ENCODE data around the gene SLCO3A1.

The SLCO3A1 gene

DNA sequence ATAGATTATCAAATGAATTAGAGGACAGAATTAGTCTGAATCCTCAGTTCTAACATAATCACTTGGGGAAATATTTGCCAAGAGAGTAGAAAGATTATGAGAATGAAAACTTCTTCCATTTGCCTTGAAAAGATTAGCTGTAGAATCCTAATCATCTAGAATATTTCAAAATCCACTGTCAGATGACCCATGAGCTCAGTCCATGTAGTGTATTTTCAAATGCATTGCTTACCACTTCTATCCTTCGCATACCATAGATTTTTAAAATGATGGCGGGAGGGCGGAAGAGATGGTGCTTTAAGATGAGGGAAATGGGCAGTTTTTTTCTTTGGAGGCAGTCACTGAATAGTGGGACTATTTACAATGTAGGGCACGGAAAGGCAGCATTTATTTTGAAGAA, 136.3 kb downstream of the SLCO3A1 start:
- H3K27me3 ChIP-seq (ENCODE audit: insufficient read depth, low read length, poor library complexity, severe bottlenecking): no peaks in the 10 kb centered on the region
- TF ChIP-seq EZH2phosphoT487 (IDR thresholded peaks at IDR 0.05; ENCODE audit: borderline replicate concordance): no peak
- TF ChIP-seq, protein P1, sequence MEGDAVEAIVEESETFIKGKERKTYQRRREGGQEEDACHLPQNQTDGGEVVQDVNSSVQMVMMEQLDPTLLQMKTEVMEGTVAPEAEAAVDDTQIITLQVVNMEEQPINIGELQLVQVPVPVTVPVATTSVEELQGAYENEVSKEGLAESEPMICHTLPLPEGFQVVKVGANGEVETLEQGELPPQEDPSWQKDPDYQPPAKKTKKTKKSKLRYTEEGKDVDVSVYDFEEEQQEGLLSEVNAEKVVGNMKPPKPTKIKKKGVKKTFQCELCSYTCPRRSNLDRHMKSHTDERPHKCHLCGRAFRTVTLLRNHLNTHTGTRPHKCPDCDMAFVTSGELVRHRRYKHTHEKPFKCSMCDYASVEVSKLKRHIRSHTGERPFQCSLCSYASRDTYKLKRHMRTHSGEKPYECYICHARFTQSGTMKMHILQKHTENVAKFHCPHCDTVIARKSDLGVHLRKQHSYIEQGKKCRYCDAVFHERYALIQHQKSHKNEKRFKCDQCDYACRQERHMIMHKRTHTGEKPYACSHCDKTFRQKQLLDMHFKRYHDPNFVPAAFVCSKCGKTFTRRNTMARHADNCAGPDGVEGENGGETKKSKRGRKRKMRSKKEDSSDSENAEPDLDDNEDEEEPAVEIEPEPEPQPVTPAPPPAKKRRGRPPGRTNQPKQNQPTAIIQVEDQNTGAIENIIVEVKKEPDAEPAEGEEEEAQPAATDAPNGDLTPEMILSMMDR (conservative IDR thresholded peaks at IDR 0.05; ENCODE audit: low read length): no peak
- no peaks in the 10 kb centered on the region for H3K36me3 ChIP-seq (ENCODE audit: insufficient read depth, low read length)
- H3K4me1 ChIP-seq (ENCODE audit: insufficient read depth, low read length, poor library complexity, severe bottlenecking): peaks cover 11% of the 10 kb centered on the region
- no peak overlapping the region for H3K9ac ChIP-seq (ENCODE audit: low read depth, low read length, poor library complexity, severe bottlenecking)
- no peak overlapping the region for H2AFZ ChIP-seq (ENCODE audit: low read length)
- no peaks in the 10 kb centered on the region for H3K9me3 ChIP-seq (ENCODE audit: insufficient read depth, low read depth, low read length)
- no peaks in the 10 kb centered on the region for H4K20me1 ChIP-seq (ENCODE audit: insufficient read depth, low read length, poor library complexity, severe bottlenecking)
- no peaks in the 10 kb centered on the region for H3K79me2 ChIP-seq (ENCODE audit: insufficient read depth, low read length)
- H3K9me2 ChIP-seq (replicated peaks; ENCODE audit: low read depth, low read length): no peaks in the 10 kb centered on the region
- H3F3A ChIP-seq (ENCODE audit: low read depth): no peaks in the 10 kb centered on the region
- H3K4me2 ChIP-seq (ENCODE audit: low read depth, low read length, poor library complexity, severe bottlenecking): no peak overlapping the region
- H3K4me3 ChIP-seq (ENCODE audit: low read length, poor library complexity, severe bottlenecking): no peak overlapping the region

DNA sequence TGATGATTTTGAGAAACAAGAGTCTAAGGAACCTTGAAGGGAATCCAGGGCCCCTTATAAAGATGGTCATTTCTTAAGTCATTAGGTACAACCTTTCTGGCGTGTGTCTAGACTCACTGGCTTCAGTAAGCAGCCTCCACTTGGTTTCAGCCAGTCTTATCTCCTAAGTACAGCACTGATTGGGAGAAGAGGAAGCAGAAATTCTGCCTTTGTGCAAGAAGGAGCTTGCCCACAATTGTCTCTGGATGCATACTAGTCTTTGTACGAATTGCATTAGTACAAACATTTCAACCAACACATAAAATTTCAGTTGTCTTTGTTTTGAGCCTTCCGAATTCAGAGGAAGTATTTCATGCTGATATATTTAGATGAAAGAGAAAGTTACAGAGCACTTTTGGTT, 139.4 kb downstream of the SLCO3A1 start:
- Histone ChIP-seq H3K4me1 (ENCODE audit: insufficient read depth, low read length, poor library complexity, severe bottlenecking) (peaks cover 11% of the 10 kb centered on the region), H3K9me3 (ENCODE audit: insufficient read depth, low read depth, low read length) (no peaks in the 10 kb centered on the region), H3K4me3 (ENCODE audit: low read length, poor library complexity, severe bottlenecking) (no peak overlapping the region), H3K27me3 (ENCODE audit: insufficient read depth, low read length, poor library complexity, severe bottlenecking) (no peaks in the 10 kb centered on the region), H3F3A (ENCODE audit: low read depth) (no peaks in the 10 kb centered on the region), H3K36me3 (ENCODE audit: insufficient read depth, low read length) (no peaks in the 10 kb centered on the region), H3K79me2 (ENCODE audit: insufficient read depth, low read length) (no peaks in the 10 kb centered on the region), H4K20me1 (ENCODE audit: insufficient read depth, low read length, poor library complexity, severe bottlenecking) (no peaks in the 10 kb centered on the region), H2AFZ (ENCODE audit: low read length) (no peak overlapping the region), H3K9ac (ENCODE audit: low read depth, low read length, poor library complexity, severe bottlenecking) (no peak overlapping the region), H3K9me2 (replicated peaks; ENCODE audit: low read depth, low read length) (no peaks in the 10 kb centered on the region), H3K4me2 (ENCODE audit: low read depth, low read length, poor library complexity, severe bottlenecking) (peak overlapping the region; percentile 28)
- no peak for TF ChIP-seq EZH2phosphoT487 (IDR thresholded peaks at IDR 0.05; ENCODE audit: borderline replicate concordance)
- TF ChIP-seq, protein P1 (conservative IDR thresholded peaks at IDR 0.05; ENCODE audit: low read length): no peak

DNA sequence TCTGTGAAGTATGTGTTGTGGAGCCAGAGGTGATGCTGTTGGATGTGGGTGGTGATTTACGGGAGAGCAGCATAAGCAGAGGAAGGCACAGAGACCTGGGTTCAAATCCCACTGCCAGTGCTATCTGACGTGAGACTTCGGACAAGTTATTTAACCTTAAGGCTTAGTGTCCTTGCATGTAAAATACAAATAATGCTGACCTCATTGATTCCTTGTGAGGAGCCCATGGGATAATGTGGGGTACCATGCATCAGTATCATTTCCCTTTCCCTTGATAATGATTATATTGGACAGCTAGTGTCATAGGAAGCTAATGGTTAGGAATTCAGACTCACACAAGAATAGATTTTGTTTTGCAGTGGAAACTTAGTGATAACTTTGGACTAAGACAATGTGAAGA, 141.6 kb downstream of the SLCO3A1 start:
- TF ChIP-seq EZH2phosphoT487 (IDR thresholded peaks at IDR 0.05; ENCODE audit: borderline replicate concordance): no peak
- TF ChIP-seq, protein P1 (conservative IDR thresholded peaks at IDR 0.05; ENCODE audit: low read length): no peak
- no peaks in the 10 kb centered on the region for H3K79me2 ChIP-seq (ENCODE audit: insufficient read depth, low read length)
- H2AFZ ChIP-seq (ENCODE audit: low read length): no peak overlapping the region
- no peak overlapping the region for H3K9ac ChIP-seq (ENCODE audit: low read depth, low read length, poor library complexity, severe bottlenecking)
- H3K27me3 ChIP-seq (ENCODE audit: insufficient read depth, low read length, poor library complexity, severe bottlenecking): no peaks in the 10 kb centered on the region
- no peak overlapping the region for H3K4me3 ChIP-seq (ENCODE audit: low read length, poor library complexity, severe bottlenecking)
- no peaks in the 10 kb centered on the region for H3K9me3 ChIP-seq (ENCODE audit: insufficient read depth, low read depth, low read length)
- no peaks in the 10 kb centered on the region for H3F3A ChIP-seq (ENCODE audit: low read depth)
- H3K36me3 ChIP-seq (ENCODE audit: insufficient read depth, low read length): no peaks in the 10 kb centered on the region
- H4K20me1 ChIP-seq (ENCODE audit: insufficient read depth, low read length, poor library complexity, severe bottlenecking): no peaks in the 10 kb centered on the region
- H3K4me2 ChIP-seq (ENCODE audit: low read depth, low read length, poor library complexity, severe bottlenecking): no peak overlapping the region
- H3K9me2 ChIP-seq (replicated peaks; ENCODE audit: low read depth, low read length): no peaks in the 10 kb centered on the region
- H3K4me1 ChIP-seq (ENCODE audit: insufficient read depth, low read length, poor library complexity, severe bottlenecking): peaks cover 11% of the 10 kb centered on the region

Data from Loucy (cell line).